BE2C (cell line): ENCODE data around the gene PTH1R.

Experiments
- DNase-seq: peaks from one replicate; pipeline ENCODE4 v3.0.0-alpha.2; 2020
- H3K27me3 ChIP-seq: fragments of 250-450 bp; sonication (Bioruptor Pico); 2 replicates; pipeline ENCODE4 v1.5.1; 2020; ENCODE audit warnings: mild to moderate bottlenecking
- H3K36me3 ChIP-seq: fragments of 250-450 bp; sonication (Bioruptor Pico); 2 replicates; pipeline ENCODE4 v1.5.1; 2020; ENCODE audit warnings: mild to moderate bottlenecking
- H3K4me1 ChIP-seq: fragments of 250-450 bp; sonication (Bioruptor Pico); 2 replicates; pipeline ENCODE4 v1.5.1; 2020
- H3K4me3 ChIP-seq: 2 replicates; pipeline ENCODE4 v1.5.1; 2011; ENCODE audit warnings: low read depth, low read length
- H3K9me3 ChIP-seq: fragments of 250-450 bp; sonication (Bioruptor Pico); 2 replicates; pipeline ENCODE4 v1.5.1; 2020
- TF ChIP-seq, protein P1 (sequence below): IDR thresholded peaks from 2 replicates; pipeline ENCODE4 v1.5.1; 2012; ENCODE audit warnings: mild to moderate bottlenecking, low read depth, low read length

The PTH1R gene

DNA sequence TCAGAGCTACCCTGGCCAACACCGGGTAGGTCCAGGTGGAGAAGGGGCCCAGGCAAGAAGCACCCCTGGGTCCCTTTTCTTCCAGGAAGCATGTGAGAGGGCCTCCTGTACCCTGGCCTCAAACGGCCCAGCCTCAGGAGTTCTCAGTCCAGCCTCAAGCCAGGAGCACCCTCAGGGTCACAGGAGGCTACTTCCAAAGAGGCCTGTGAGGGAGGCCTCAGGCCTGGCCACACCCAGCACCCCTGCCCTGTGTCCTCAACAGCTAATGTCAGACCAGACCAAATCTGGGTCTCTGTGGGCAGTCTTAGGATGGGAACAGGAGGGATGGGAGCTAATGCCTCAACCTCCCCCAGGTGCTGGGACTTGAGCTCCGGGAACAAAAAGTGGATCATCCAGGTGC lies 23.5 kb downstream of the PTH1R start:
- Histone ChIP-seq H3K36me3 (no peaks in the 10 kb centered on the region), H3K27me3 (no peaks in the 10 kb centered on the region), H3K9me3 (no peaks in the 10 kb centered on the region), H3K4me1 (no peaks in the 10 kb centered on the region), H3K4me3 (no peak overlapping the region)
- DNase-seq, result no peak
- TF ChIP-seq, protein P1, sequence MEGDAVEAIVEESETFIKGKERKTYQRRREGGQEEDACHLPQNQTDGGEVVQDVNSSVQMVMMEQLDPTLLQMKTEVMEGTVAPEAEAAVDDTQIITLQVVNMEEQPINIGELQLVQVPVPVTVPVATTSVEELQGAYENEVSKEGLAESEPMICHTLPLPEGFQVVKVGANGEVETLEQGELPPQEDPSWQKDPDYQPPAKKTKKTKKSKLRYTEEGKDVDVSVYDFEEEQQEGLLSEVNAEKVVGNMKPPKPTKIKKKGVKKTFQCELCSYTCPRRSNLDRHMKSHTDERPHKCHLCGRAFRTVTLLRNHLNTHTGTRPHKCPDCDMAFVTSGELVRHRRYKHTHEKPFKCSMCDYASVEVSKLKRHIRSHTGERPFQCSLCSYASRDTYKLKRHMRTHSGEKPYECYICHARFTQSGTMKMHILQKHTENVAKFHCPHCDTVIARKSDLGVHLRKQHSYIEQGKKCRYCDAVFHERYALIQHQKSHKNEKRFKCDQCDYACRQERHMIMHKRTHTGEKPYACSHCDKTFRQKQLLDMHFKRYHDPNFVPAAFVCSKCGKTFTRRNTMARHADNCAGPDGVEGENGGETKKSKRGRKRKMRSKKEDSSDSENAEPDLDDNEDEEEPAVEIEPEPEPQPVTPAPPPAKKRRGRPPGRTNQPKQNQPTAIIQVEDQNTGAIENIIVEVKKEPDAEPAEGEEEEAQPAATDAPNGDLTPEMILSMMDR, result no peak

DNA sequence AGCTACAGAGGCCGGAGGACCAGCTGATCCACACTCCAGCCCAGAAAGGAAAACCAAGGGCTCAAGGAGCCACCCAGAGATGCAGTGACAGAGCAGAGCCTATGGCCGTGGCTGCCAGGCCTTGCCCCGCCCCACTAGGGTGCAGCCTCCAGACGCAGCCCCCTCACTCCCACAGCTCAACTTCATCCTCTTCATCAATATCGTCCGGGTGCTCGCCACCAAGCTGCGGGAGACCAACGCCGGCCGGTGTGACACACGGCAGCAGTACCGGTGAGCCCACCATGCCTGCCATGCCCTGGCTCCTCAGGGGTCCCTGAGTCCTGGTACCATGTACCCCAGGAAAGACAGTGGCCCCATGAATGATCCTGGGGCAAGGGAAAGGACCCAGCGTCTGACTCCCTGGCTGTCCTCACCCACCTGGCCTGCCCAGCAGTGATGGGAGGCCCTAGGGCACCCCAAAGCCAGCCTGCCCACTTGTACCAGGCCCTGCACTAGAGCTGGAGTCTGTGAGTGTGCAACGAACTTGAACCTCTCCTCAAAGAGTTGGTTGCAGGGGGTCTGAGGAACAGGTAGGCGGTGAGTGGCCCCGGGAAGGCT lies 24.2 kb downstream of the PTH1R start:
- Histone ChIP-seq H3K9me3 (no peaks in the 10 kb centered on the region), H3K4me3 (no peak overlapping the region), H3K4me1 (no peaks in the 10 kb centered on the region), H3K27me3 (no peaks in the 10 kb centered on the region), H3K36me3 (no peaks in the 10 kb centered on the region)
- TF ChIP-seq, protein P1, result no peak
- DNase-seq, result no peak

DNA sequence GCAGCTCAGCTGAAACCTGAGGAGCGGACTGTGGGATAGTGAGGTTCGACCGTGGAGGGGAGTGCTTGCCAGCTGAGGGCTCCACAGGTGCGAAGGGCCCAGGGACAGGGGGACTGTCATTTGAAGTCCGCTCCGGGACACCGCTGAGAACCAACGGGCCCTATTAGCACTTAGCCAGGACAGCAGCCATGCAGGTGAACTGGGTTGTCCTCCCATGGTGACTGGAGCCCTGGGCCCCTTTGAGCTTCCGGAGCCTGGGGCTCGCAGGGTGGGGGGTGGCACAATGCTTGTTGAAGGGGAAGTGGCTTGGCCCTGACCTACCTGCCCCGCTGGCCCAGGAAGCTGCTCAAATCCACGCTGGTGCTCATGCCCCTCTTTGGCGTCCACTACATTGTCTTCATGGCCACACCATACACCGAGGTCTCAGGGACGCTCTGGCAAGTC lies 24.7 kb downstream of the PTH1R start:
- no peaks in the 10 kb centered on the region for H3K36me3 ChIP-seq
- no peaks in the 10 kb centered on the region for H3K9me3 ChIP-seq
- DNase-seq, result no peak
- H3K4me1 ChIP-seq, result no peaks in the 10 kb centered on the region
- TF ChIP-seq, protein P1, result no peak
- H3K4me3 ChIP-seq, result no peak overlapping the region
- H3K27me3 ChIP-seq, result no peaks in the 10 kb centered on the region

DNA sequence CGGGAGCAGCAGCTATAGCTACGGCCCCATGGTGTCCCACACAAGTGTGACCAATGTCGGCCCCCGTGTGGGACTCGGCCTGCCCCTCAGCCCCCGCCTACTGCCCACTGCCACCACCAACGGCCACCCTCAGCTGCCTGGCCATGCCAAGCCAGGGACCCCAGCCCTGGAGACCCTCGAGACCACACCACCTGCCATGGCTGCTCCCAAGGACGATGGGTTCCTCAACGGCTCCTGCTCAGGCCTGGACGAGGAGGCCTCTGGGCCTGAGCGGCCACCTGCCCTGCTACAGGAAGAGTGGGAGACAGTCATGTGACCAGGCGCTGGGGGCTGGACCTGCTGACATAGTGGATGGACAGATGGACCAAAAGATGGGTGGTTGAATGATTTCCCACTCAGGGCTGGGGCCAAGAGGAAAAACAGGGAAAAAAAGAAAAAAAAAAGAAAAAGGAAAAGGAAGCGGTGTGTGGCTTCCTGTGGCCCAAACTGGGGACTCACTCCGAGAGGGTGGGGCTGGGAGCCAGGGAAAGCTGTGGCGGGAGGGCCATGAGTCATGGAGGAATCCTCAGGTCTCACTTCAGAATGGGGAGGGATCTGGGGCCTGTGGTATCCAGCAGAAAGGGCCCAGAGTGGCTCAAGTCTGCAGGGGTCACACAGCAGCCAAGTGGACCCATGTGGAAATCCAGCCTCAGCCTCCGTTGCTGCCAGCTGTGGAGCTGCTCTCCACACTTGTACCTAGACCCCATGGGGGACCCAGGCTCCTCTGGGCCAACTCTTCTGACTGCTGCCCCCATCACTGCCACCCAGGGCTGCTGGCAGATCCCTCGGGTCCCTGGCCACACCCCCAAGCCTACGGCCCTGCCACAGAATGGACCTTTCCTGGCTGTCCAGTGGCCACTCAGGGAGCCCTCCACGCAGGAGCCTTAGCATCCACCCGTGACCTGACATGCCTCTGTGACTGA lies 26.1 kb downstream of the PTH1R start:
- Histone ChIP-seq H3K4me3 (no peak overlapping the region), H3K9me3 (no peaks in the 10 kb centered on the region), H3K27me3 (no peaks in the 10 kb centered on the region), H3K36me3 (no peaks in the 10 kb centered on the region), H3K4me1 (no peaks in the 10 kb centered on the region)
- TF ChIP-seq, protein P1, result no peak
- no peak for DNase-seq

DNA sequence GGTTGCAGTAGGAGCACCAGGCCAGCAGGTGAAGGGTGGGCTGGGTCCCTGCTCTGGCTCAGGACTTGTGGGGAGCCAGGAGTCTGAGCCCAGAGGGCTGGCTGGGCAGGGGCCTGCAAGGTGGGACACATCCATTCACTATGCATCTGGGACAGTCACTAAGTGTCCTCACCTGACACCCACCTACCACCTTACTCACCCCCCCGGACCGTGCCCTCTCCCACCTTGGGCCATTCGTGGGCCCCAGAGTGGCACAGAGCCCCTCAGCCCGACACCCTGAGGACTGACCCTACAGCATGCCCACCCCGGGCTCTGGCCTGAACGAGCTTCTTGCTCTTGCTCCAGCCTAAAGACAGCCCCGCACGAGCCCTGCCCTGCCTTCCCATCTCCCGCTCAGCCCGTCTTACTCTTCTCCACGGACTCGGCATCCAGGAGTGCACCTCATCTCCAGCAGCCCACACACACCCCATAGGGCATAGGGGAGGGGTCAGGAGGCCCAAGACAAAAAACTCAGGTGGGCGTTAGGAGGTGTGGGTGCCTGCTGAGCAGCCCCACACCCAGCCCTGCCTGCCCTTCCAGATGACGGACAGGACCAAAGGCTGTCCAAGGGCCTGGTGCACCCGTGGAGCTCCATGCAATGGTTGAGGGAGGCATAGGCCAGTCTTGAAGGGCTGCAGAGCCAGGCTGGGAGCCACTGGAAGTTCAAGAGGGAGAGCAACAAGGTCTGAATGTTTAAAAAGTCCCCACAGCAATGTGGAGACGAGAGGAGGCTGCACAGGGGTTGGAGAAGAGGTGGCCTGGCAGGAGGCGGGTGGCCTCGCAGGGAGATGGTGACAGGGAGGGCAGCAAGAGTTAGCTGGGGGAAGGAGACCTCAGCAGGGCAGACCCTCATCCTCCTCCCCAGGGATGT lies 27.0 kb downstream of the PTH1R start:
- Histone ChIP-seq H3K4me1 (no peaks in the 10 kb centered on the region), H3K36me3 (no peaks in the 10 kb centered on the region), H3K27me3 (no peaks in the 10 kb centered on the region), H3K9me3 (no peaks in the 10 kb centered on the region), H3K4me3 (no peak overlapping the region)
- no peak for DNase-seq
- TF ChIP-seq, protein P1, result no peak
